A549 (cell line): Measurements from ENCODE around the gene TTLL3. TPM values are rescaled to one million over a fixed set of nuclear protein-coding genes. Genes with fewer than 3 reads are reported as not detected.

Experiments used
- ATAC-seq, 2 experiments: fragments of 200-7000 bp in 1 of 2; fragments of >200 bp in 1 of 2; cut with Nextera tagmentation in 1 of 2; cut with Tn5 transposase in 1 of 2; 3 replicates each; pipeline versions ENCODE4 v1.8.0 to v1.9.1; 2018 to 2020; ENCODE audit warnings: mild to moderate bottlenecking in 1 of 2, moderate library complexity in 1 of 2
- CTCF ChIA-PET: fragments of 300-600 bp; sonication (Branson Sonifier 250); formaldehyde crosslinking; extraction: SDS; loops from one replicate; lab custom pipeline; 2021; ENCODE audit warnings: antibody characterized with exemption, inconsistent platforms; lab: Yijun Ruan, JAX
- POLR2A ChIA-PET: fragments of 350-600 bp; formaldehyde crosslinking; extraction: SDS; loops from one replicate; lab custom pipeline; 2021; ENCODE audit warnings: antibody characterized with exemption, inconsistent platforms; lab: Yijun Ruan, JAX
- DNase-seq, 2 experiments: peaks; one replicate each; pipeline versions ENCODE4 v3.0.0 to v3.0.0-alpha.2; 2011 to 2016; ENCODE audit warnings: low read depth in 1 of 2, low spot score in 1 of 2
- FAIRE-seq: peaks from 2 replicates; lab custom pipeline; 2011; peaks lifted over from hg19 to GRCh38; lab: Jason Lieb, UNC
- H3K27ac ChIP-seq, 2 experiments: fragments of >200 bp; sonication (Bioruptor Twin); formaldehyde crosslinking; 3 replicates each; pipeline ENCODE4 v1.5.1; 2016 to 2017
- H3K4me1 ChIP-seq: fragments of >200 bp; sonication (Bioruptor Twin); formaldehyde crosslinking; 3 replicates; pipeline ENCODE4 v1.6.1; 2016
- H3K4me2 ChIP-seq: fragments of >200 bp; sonication (Bioruptor Twin); formaldehyde crosslinking; 3 replicates; pipeline ENCODE4 v1.6.1; 2016
- H3K4me3 ChIP-seq: fragments of >200 bp; sonication (Bioruptor Twin); formaldehyde crosslinking; 3 replicates; pipeline ENCODE4 v1.5.1; 2016
- H3K9me3 ChIP-seq: fragments of >200 bp; sonication (Bioruptor Twin); formaldehyde crosslinking; 3 replicates; pipeline ENCODE4 v1.6.1; 2016
- BHLHE40 ChIP-seq: IDR thresholded peaks from 2 replicates; pipeline ENCODE4 v1.6.1; 2012; ENCODE audit warnings: low read depth, low read length, inconsistent platforms
- CBX2 ChIP-seq: fragments of 200-600 bp; sonication (generic); IDR thresholded peaks from 2 replicates; pipeline ENCODE4 v1.6.1; 2016; ENCODE audit warnings: low read depth, mild to moderate bottlenecking, borderline replicate concordance
- CEBPB ChIP-seq, 2 experiments: fragments of >200 bp in 1 of 2; sonication (Bioruptor Twin) in 1 of 2; formaldehyde crosslinking in 1 of 2; IDR thresholded peaks; 2 replicates each; pipeline ENCODE4 v1.6.1; 2012 to 2016
- CHD4 ChIP-seq: fragments of 200-600 bp; sonication (generic); IDR thresholded peaks from 2 replicates; pipeline ENCODE4 v1.6.1; 2016; ENCODE audit warnings: antibody characterized with exemption, mild to moderate bottlenecking, borderline replicate concordance
- EHMT2 ChIP-seq: fragments of 200-600 bp; sonication (generic); IDR thresholded peaks from 2 replicates; pipeline ENCODE4 v1.6.1; 2016; ENCODE audit warnings: antibody characterized with exemption, low read depth, mild to moderate bottlenecking, moderate library complexity
- ELK1 ChIP-seq: fragments of 150-350 bp; IDR thresholded peaks from 2 replicates; pipeline ENCODE4 v1.6.1; 2014; ENCODE audit warnings: low read depth, mild to moderate bottlenecking, low read length
- ESRRA ChIP-seq: fragments of 150-350 bp; IDR thresholded peaks from 2 replicates; pipeline ENCODE4 v1.6.1; 2014; ENCODE audit warnings: mild to moderate bottlenecking, low read length, borderline replicate concordance
- FOSL2 ChIP-seq, 2 experiments: fragments of 450-650 bp in 1 of 2; fragments of >200 bp in 1 of 2; sonication (Bioruptor Twin) in 1 of 2; formaldehyde crosslinking; IDR thresholded peaks; 2 replicates each; pipeline versions ENCODE4 v1.5.0 to v1.6.1; 2016 to 2020; ENCODE audit warnings: mild to moderate bottlenecking in 1 of 2, moderate library complexity in 1 of 2
- FOXS1 ChIP-seq: fragments of 250-450 bp; sonication (Bioruptor Pico); IDR thresholded peaks from 2 replicates; pipeline ENCODE4 v1.5.0; 2020; ENCODE audit warnings: mild to moderate bottlenecking, moderate library complexity
- HOXB5 ChIP-seq: fragments of 250-450 bp; sonication (Bioruptor Pico); IDR thresholded peaks from 2 replicates; pipeline ENCODE4 v1.5.0; 2020; ENCODE audit warnings: mild to moderate bottlenecking, moderate library complexity
- JUNB ChIP-seq: fragments of >200 bp; sonication (Bioruptor Twin); formaldehyde crosslinking; IDR thresholded peaks from 2 replicates; pipeline ENCODE4 v1.6.1; 2016
- KDM5A ChIP-seq: fragments of 200-600 bp; sonication (generic); IDR thresholded peaks from 2 replicates; pipeline ENCODE4 v1.6.1; 2016; ENCODE audit warnings: antibody characterized with exemption, mild to moderate bottlenecking
- MAFK ChIP-seq: fragments of 450-650 bp; IDR thresholded peaks from 2 replicates; pipeline ENCODE4 v1.6.1; 2014; ENCODE audit not compliant: partially characterized antibody
- NFE2L2 ChIP-seq: fragments of 150-350 bp; conservative IDR thresholded peaks from 2 replicates; pipeline ENCODE4 v1.6.1; 2014; ENCODE audit warnings: low read length
- NR3C1 ChIP-seq: fragments of >200 bp; sonication (Bioruptor Twin); formaldehyde crosslinking; IDR thresholded peaks from 3 replicates; pipeline ENCODE4 v1.6.1; 2017
- PHF8 ChIP-seq: fragments of 200-600 bp; sonication (generic); IDR thresholded peaks from 2 replicates; pipeline ENCODE4 v1.6.1; 2016; ENCODE audit warnings: low read depth, mild to moderate bottlenecking, antibody characterized with exemption, moderate library complexity, borderline replicate concordance
- POLR2AphosphoS2 ChIP-seq: conservative IDR thresholded peaks from 2 replicates; pipeline ENCODE4 v1.6.1; 2012; ENCODE audit warnings: low read length, improper control_type of control experiment, inconsistent platforms
- RCOR1 ChIP-seq: fragments of 150-350 bp; IDR thresholded peaks from 2 replicates; pipeline ENCODE4 v1.6.1; 2014; ENCODE audit warnings: antibody characterized with exemption, low read length, low read depth
- REST ChIP-seq: fragments of 200-600 bp; sonication (generic); IDR thresholded peaks from 2 replicates; pipeline ENCODE4 v1.6.1; 2016; ENCODE audit warnings: antibody characterized with exemption, mild to moderate bottlenecking, moderate library complexity
- RNF2 ChIP-seq: fragments of 200-600 bp; sonication (generic); IDR thresholded peaks from 2 replicates; pipeline ENCODE4 v1.6.1; 2016; ENCODE audit warnings: low read depth, mild to moderate bottlenecking, antibody characterized with exemption, moderate library complexity, borderline replicate concordance
- TP53 ChIP-seq: fragments of 250-450 bp; sonication (Bioruptor Pico); IDR thresholded peaks from 2 replicates; pipeline ENCODE4 v1.5.0; 2021; ENCODE audit warnings: mild to moderate bottlenecking, moderate library complexity
- ZNF302 ChIP-seq: fragments of 250-450 bp; sonication (Bioruptor Pico); IDR thresholded peaks from 2 replicates; pipeline ENCODE4 v1.9.0; 2021; ENCODE audit warnings: inconsistent platforms, mild to moderate bottlenecking, moderate library complexity
- ZSCAN20 ChIP-seq: fragments of 250-450 bp; sonication (Bioruptor Pico); IDR thresholded peaks from 2 replicates; pipeline ENCODE4 v1.8.0; 2022; ENCODE audit warnings: mild to moderate bottlenecking, moderate library complexity
- WGBS: methylation state at CpG from one replicate; pipeline ENCODE4 v1.1.6; 2017; ENCODE audit errors: missing lambda C conversion rate; 5-methylcytosine and 5-hydroxymethylcytosine counted together
- polyA plus RNA-seq, 4 experiments: library from polyadenylated mRNA; depleted of rRNA in 3 of 4; stranded (reverse); fragments of >200 nt; fragmentation: RNase III in 1 of 4; extraction: RNeasy Plus Mini Kit Qiagen cat#74134 plus additional on column Dnase treatment in 1 of 4; gene quantifications; 2 replicates in 3 of 4; 3 replicates in 1 of 4; pipeline ENCODE4 v1.2.3, GENCODE V29; 2011 to 2017
- TF ChIP-seq, protein P1 (sequence below): fragments of >200 bp; sonication (Bioruptor Twin); formaldehyde crosslinking; IDR thresholded peaks from 2 replicates; pipeline ENCODE4 v1.6.1; 2016
- TF ChIP-seq, protein P2 (sequence below): IDR thresholded peaks from 2 replicates; pipeline ENCODE4 v1.6.1; 2012
- TF ChIP-seq, protein P3 (sequence below): fragments of >200 bp; sonication (Bioruptor Twin); formaldehyde crosslinking; IDR thresholded peaks from 3 replicates; pipeline ENCODE4 v1.5.1; 2016

The TTLL3 gene
- polyA plus RNA-seq, 2 of the 4 experiments (the other 2 are of a cell fraction), result 10.3 to 13.0 TPM

DNA sequence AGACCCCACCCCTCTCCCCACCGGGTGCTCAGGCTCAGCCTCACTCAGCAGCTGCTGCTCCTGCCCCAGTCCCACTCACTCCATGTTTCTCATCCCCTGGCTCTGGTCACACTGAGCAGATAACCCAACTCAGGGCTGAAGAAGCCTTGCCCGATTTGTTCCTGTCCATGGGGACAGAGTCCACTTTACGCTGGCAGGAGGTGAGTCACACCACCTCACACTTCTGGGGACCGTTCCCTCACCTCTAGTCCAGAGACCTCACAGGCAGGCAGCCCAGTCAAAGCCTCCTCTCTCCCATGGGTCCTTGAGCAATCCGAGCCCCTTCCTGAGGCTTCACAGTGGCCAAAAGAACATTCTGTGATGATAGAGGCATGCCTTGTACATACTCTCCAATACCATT is 68.6 kb downstream of the TTLL3 start:
- POLR2A ChIA-PET, result interaction anchor here (1.9 kb wide), 1 partner anchor 11 kb away, joined by 21 read pairs; the partner anchor contains the start of gene JAGN1
- ATAC-seq, result peak; percentile 84 to 88

GRCh38 chr3:9879830-9880549 is 69.9 kb downstream of the TTLL3 start, which contains the start of gene CIDEC:
CIDEC (minus strand) TSS chr3:9880253; CDS start chr3:9878486, 1,767 bp downstream.
- no peak within 1 kb of the TSS for H3K4me3 ChIP-seq
- TF ChIP-seq BHLHE40, result no peak
- TF ChIP-seq TP53, result no peak
- no peak for TF ChIP-seq PHF8
- TF ChIP-seq MAFK, result no peak
- no peak for TF ChIP-seq JUNB
- TF ChIP-seq NFE2L2, result no peak
- TF ChIP-seq KDM5A, result no peak
- TF ChIP-seq, protein P1, sequence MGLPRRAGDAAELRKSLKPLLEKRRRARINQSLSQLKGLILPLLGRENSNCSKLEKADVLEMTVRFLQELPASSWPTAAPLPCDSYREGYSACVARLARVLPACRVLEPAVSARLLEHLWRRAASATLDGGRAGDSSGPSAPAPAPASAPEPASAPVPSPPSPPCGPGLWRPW, result no peak
- no peak for TF ChIP-seq ZSCAN20
- TF ChIP-seq CBX2, result no peak
- no peak for TF ChIP-seq CEBPB (IDR thresholded peaks at IDR 0.05)
- no peak for TF ChIP-seq ESRRA
- no peak for TF ChIP-seq ELK1
- TF ChIP-seq FOXS1, result no peak
- TF ChIP-seq POLR2AphosphoS2, result no peak
- no peak for TF ChIP-seq ZNF302 (CRISPR knock-in tag)
- no peak for TF ChIP-seq REST
- no peak for TF ChIP-seq EHMT2
- TF ChIP-seq, protein P2, sequence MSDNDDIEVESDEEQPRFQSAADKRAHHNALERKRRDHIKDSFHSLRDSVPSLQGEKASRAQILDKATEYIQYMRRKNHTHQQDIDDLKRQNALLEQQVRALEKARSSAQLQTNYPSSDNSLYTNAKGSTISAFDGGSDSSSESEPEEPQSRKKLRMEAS, result no peak
- no peak for TF ChIP-seq HOXB5 (CRISPR knock-in tag)
- ChIA-PET POLR2A (interaction anchor here (0.5 to 1.9 kb wide), 2 partner anchors 9 to 10 kb away, joined by 6 to 21 read pairs; partner anchors contain the start of gene JAGN1), CTCF (interaction anchor here (1.0 to 3.0 kb wide), 5 partner anchors 31 to 66 kb away, joined by 3 to 16 read pairs (median 8); partner anchors contain the start of genes CRELD1 and IL17RC)
- H3K4me2 ChIP-seq, result peak within 1 kb of the TSS; percentile 61
- H3K4me1 ChIP-seq, result peaks cover 41% of the 10 kb centered on the region
- H3K27ac ChIP-seq, result peak within 1 kb of the TSS; percentile 75 to 82
- ATAC-seq (no peak), FAIRE-seq (no peak), DNase-seq (no peak)
- H3K9me3 ChIP-seq, result no peaks in the 10 kb centered on the region
- WGBS, result 95% methylated on average over 7 of the region's 7 CpGs

More for the DNA sequence above, 68.6 kb downstream of the TTLL3 start:
- FAIRE-seq, result no peak
- Histone ChIP-seq H3K9me3 (no peaks in the 10 kb centered on the region), H3K4me3 (no peak overlapping the region; the same call in 2 of the 3 replicates), H3K4me1 (peaks cover 31% of the 10 kb centered on the region), H3K27ac (peak overlapping the region; percentile 75 to 82), H3K4me2 (peak overlapping the region; percentile 61)
- peak; percentile 65 to 74 for DNase-seq
- WGBS, result 8% methylated on average over 4 of the region's 5 CpGs
- no peak for TF ChIP-seq RNF2
- no peak for TF ChIP-seq NR3C1
- no peak for TF ChIP-seq ZNF302 (CRISPR knock-in tag)
- no peak for TF ChIP-seq CHD4
- TF ChIP-seq, protein P2, result 0 out of 2 replicates have a peak, but pooled peaks have one; percentile 32
- no peak for TF ChIP-seq CBX2
- TF ChIP-seq FOXS1, result no peak
- TF ChIP-seq FOSL2 (IDR thresholded peaks at IDR 0.05), result no peak
- peak; percentile 40 for TF ChIP-seq FOSL2 (CRISPR knock-in tag; IDR thresholded peaks at IDR 0.05)
- TF ChIP-seq, protein P3, sequence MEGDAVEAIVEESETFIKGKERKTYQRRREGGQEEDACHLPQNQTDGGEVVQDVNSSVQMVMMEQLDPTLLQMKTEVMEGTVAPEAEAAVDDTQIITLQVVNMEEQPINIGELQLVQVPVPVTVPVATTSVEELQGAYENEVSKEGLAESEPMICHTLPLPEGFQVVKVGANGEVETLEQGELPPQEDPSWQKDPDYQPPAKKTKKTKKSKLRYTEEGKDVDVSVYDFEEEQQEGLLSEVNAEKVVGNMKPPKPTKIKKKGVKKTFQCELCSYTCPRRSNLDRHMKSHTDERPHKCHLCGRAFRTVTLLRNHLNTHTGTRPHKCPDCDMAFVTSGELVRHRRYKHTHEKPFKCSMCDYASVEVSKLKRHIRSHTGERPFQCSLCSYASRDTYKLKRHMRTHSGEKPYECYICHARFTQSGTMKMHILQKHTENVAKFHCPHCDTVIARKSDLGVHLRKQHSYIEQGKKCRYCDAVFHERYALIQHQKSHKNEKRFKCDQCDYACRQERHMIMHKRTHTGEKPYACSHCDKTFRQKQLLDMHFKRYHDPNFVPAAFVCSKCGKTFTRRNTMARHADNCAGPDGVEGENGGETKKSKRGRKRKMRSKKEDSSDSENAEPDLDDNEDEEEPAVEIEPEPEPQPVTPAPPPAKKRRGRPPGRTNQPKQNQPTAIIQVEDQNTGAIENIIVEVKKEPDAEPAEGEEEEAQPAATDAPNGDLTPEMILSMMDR, result no peak
- no peak for TF ChIP-seq BHLHE40
- TF ChIP-seq RCOR1, result no peak
- CTCF ChIA-PET, result interaction anchor here (0.6 to 3.0 kb wide), 6 partner anchors 13 to 104 kb away, joined by 3 to 16 read pairs (median 6); partner anchors contain the start of gene CRELD1
